Adrenal gland (tissue), 12 donors: ENCODE results near the gene NUPR1. TPM values are rescaled to one million over a fixed set of nuclear protein-coding genes. Genes with fewer than 3 reads are reported as not detected.
A peak's percentile ranks its signal among the peaks of the same experiment; 100 is the strongest.

Experiments used
- DNase-seq, 7 donors: peaks; one replicate each; pipeline ENCODE4 v3.0.0-alpha.2; 2019 to 2020
- H3K27ac ChIP-seq, 5 donors: fragments of 200-600 bp; sonication (generic) in 4 of 5; 1 replicate in 3 of 5; 2 replicates in 2 of 5; pipeline versions ENCODE4 v1.5.1 to v1.8.0; 2016 to 2020; ENCODE audit warnings: mild to moderate bottlenecking in 1 of 5
- H3K27me3 ChIP-seq: fragments of 200-600 bp; 2 replicates; pipeline ENCODE4 v1.8.0; 2021
- H3K36me3 ChIP-seq, 2 donors: fragments of 200-600 bp; replicated peaks in 1 of 2; 1 replicate in 1 of 2; 2 replicates in 1 of 2; pipeline versions ENCODE4 v1.5.1 to v1.8.0; 2018 to 2022
- H3K4me1 ChIP-seq, 2 donors: fragments of 200-600 bp; replicated peaks in 1 of 2; 1 replicate in 1 of 2; 2 replicates in 1 of 2; pipeline versions ENCODE4 v1.5.1 to v1.8.0; 2018 to 2021
- H3K4me3 ChIP-seq, 4 donors: fragments of 200-600 bp; sonication (generic) in 3 of 4; one replicate each; pipeline ENCODE4 v1.5.1; 2016 to 2018
- H3K9me3 ChIP-seq, 3 donors: fragments of 200-600 bp; sonication (generic) in 1 of 3; replicated peaks in 1 of 3; 1 replicate in 2 of 3; 2 replicates in 1 of 3; pipeline versions ENCODE4 v1.5.1 to v1.8.0; 2016 to 2021
- CTCF ChIP-seq, 6 experiments: fragments of 450-650 bp in 4 of 6; fragments of 200-600 bp in 2 of 6; sonication (generic) in 1 of 6; IDR thresholded peaks; 1 replicate in 5 of 6; 2 replicates in 1 of 6; pipeline versions ENCODE4 v1.5.1 to v1.8.0; 2016 to 2021; ENCODE audit warnings: antibody characterized with exemption in 6 of 6, mild to moderate bottlenecking in 2 of 6, moderate library complexity in 1 of 6
- POLR2A ChIP-seq, 2 donors: fragments of 450-650 bp; IDR thresholded peaks; one replicate each; pipeline ENCODE4 v1.6.1; 2017; ENCODE audit warnings: antibody characterized with exemption in 2 of 2, mild to moderate bottlenecking in 2 of 2, moderate library complexity in 1 of 2
- WGBS, 4 donors: extraction: QIAGEN DNeasy Blood & Tissue Kit in 2 of 4; methylation state at CpG; one replicate each; pipeline versions ENCODE4 v1.1.5 to v1.1.7; 2013 to 2017; 5-methylcytosine and 5-hydroxymethylcytosine counted together
- intact Hi-C, 2 donors: fragments of 100-400 bp; cut with DNase I; formaldehyde crosslinking; loops; one replicate each; pipeline versions ENCODE4 v1.14.1 to v1.15.0; 2022 to 2023
- polyA plus RNA-seq, 3 donors: library from polyadenylated mRNA; stranded (reverse); fragments of 200-250 nt in 2 of 3; fragments of 350-450 nt in 1 of 3; fragmentation: Illumina TruSeq in 1 of 3; extraction: RNeasy Lipid Tissue Mini Kit (QIAGEN cat#74804) in 1 of 3; gene quantifications; one replicate each; pipeline ENCODE4 v1.2.3, GENCODE V29; 2013 to 2014
- total RNA-seq, 9 donors: library from RNA; depleted of rRNA in 4 of 9; stranded (reverse); fragments of >200 nt in 4 of 9; fragments of 120-200 nt in 1 of 9; fragmentation: NEBNext Ultra II Directional in 1 of 9; extraction: Animal tissue kit (Norgen Biotek cat#: 25700) in 1 of 9; gene quantifications; one replicate each; pipeline versions ENCODE4 v1.1.0 to v1.2.4, GENCODE V29; 2013 to 2023
- donor health status: healthy with polysubstance abuse.
- donor health status: Bipolar disorder and iron deficiency.
- donor health status: DM: yes; HTN: yes; CAD: no.
- donor health status: DM: no; HTN: no; CAD: no.
- donor health status: DM: no; HTN: no; CAD: no.
- donor health status: DM: yes; HTN: yes; CAD: no.

Gene NUPR1
- total and polyA plus RNA-seq, 12 donors: 4.9 to 746 (median 226) TPM

- Histone ChIP-seq H3K27me3 (no peaks in the 10 kb centered on the region), H3K9me3 (no peaks in the 10 kb centered on the region), H3K36me3 (no peaks in the 10 kb centered on the region), H3K4me1 (peaks cover 11 to 13% of the 10 kb centered on the region in 2 donors), H3K4me3 (no peak overlapping the region), H3K27ac (peak overlapping the region in 1 of 5 donors; percentile 43)
- DNase-seq: no peak
- intact Hi-C loops: loop anchor here (5.0 to 10.0 kb wide), 3 partner anchors 45 to 218 kb away; partner anchors contain the start of genes APOBR (in 1 of the 2) and CLN3 (in 1 of the 2)
- no peak for TF ChIP-seq CTCF (IDR thresholded peaks at IDR 0.05)
- no peak for TF ChIP-seq POLR2A (IDR thresholded peaks at IDR 0.05)
- WGBS, 4 donors: 83 to 94% (median 91%) methylated on average over 5 to 7 of the region's 7 CpGs
These were observed 3.9 kb upstream of the NUPR1 start for GRCh38 chr16:28542646-28543045.

- no peaks in the 10 kb centered on the region for H3K27me3 ChIP-seq
- intact Hi-C loops: loop anchor here (5.0 to 10.0 kb wide), 3 partner anchors 43 to 216 kb away; partner anchors contain the start of genes APOBR (in 1 of the 2) and CLN3 (in 1 of the 2)
- DNase-seq: no peak
- TF ChIP-seq CTCF (IDR thresholded peaks at IDR 0.05): no peak
- TF ChIP-seq POLR2A (IDR thresholded peaks at IDR 0.05): no peak
- no peak overlapping the region for H3K27ac ChIP-seq
- H3K4me3 ChIP-seq: no peak overlapping the region
- H3K9me3 ChIP-seq: no peaks in the 10 kb centered on the region
- peaks cover 24 to 31% of the 10 kb centered on the region in 2 donors for H3K4me1 ChIP-seq
- no peaks in the 10 kb centered on the region for H3K36me3 ChIP-seq
- 66 to 80% (median 70%) methylated on average over 3 of the region's 3 CpGs for WGBS, 4 donors
These were observed 1.6 kb upstream of the NUPR1 start for GRCh38 chr16:28540346-28540745.

GRCh38 chr16:28537964-28538732, 626 bp downstream of the NUPR1 start:
- TF ChIP-seq CTCF (IDR thresholded peaks at IDR 0.05): no peak
- TF ChIP-seq POLR2A (IDR thresholded peaks at IDR 0.05): no peak
- H3K36me3 ChIP-seq: no peaks in the 10 kb centered on the region
- 75 to 84% (median 79%) methylated on average over 13 of the region's 13 CpGs for WGBS, 4 donors
- H3K9me3 ChIP-seq: no peaks in the 10 kb centered on the region
- intact Hi-C loops: no loop called here
- peak in 6 of 7 donors; percentile 21 to 63 (median 44) for DNase-seq
- no peaks in the 10 kb centered on the region for H3K27me3 ChIP-seq
- H3K27ac ChIP-seq: peak overlapping the region; percentile 4 to 94 (median 89)
- peak overlapping the region in 3 of 4 donors; percentile 25 to 65 (median 38) for H3K4me3 ChIP-seq
- H3K4me1 ChIP-seq: peaks cover 24 to 31% of the 10 kb centered on the region in 2 donors

GRCh38 chr16:28537076-28537475, 1.7 kb downstream of the NUPR1 start:
- intact Hi-C loops: no loop called here
- no peak for TF ChIP-seq CTCF (IDR thresholded peaks at IDR 0.05)
- no peak for TF ChIP-seq POLR2A (IDR thresholded peaks at IDR 0.05)
- DNase-seq: no peak
- WGBS, 4 donors: 84 to 88% (median 86%) methylated on average over 6 of the region's 6 CpGs
- Histone ChIP-seq H3K4me1 (peaks cover 26 to 37% of the 10 kb centered on the region in 2 donors), H3K4me3 (peak overlapping the region in 2 of 4 donors; percentile 38 to 65), H3K36me3 (no peaks in the 10 kb centered on the region), H3K27ac (peak overlapping the region in 2 of 5 donors; percentile 20 to 91), H3K27me3 (no peaks in the 10 kb centered on the region), H3K9me3 (no peaks in the 10 kb centered on the region)
